T-helper 22 cell (primary cell): Measurements from ENCODE around the gene KHDRBS2.
"Not testable (repeated sequence)": the region's sequence is repeated elsewhere in the genome, so short reads cannot be mapped to it uniquely, and the experiment has no call there.

Experiments used
- DNase-seq: peaks from one replicate; pipeline ENCODE4 v3.0.0-alpha.2; 2020; ENCODE audit warnings: low read depth

Gene KHDRBS2

DNA sequence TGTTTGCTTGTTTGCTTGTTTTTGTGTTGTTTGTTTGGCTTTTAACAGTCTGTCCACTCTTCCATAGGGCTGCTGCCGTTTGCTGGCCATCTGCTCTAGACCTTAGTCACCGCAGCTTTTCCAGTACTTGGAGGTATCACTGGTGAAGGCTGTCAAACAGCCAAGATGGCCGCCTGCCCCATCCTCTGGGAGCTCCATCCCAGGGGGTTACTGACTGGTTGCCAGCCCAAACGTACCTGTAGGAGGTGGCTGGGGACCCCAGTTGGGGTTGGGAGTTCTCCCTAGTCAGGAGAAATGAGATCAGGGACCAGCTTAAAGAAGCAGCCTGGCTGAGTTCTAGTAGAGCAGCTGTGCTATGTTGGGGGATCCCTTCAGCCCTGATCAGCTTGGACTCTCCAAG is 418.4 kb downstream of the KHDRBS2 start:
- DNase-seq, result no peak

DNA sequence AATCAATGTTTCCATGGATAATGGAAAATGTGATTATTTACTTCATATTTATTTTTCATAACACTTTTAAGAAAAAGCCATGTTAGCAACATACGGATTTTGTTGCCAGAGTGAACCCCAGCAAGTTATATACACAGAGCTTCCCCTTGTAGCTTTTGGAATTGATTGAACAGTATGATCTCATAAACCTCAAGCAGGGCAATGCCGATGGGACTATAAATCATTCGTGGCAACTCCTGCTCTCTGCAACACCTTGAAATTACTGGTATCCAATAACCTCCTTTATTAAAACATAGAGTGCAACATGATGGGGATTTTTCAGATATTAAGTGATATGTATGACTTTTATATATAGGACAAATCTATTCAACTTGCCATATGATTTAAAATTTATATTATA is 428.5 kb downstream of the KHDRBS2 start:
- no peak for DNase-seq

DNA sequence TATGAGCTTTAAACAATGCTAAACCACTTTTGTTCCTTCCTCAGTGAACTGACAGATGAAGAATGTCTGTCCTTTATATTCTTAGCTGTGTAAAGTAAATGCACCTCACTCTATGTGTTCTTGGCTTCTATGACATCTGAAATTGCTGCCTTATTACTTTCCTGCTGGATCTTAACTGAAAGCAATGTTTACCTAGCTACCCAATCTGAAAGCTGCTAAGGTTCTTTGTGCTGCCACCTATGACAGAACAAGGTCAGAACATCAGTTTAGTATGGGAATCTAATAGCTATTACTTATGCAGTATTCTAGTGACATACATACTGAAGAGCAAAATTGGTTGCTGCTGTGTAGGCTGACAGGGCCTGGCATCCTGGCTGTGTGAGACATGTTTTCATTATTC is 444.1 kb downstream of the KHDRBS2 start:
- DNase-seq, result no peak

DNA sequence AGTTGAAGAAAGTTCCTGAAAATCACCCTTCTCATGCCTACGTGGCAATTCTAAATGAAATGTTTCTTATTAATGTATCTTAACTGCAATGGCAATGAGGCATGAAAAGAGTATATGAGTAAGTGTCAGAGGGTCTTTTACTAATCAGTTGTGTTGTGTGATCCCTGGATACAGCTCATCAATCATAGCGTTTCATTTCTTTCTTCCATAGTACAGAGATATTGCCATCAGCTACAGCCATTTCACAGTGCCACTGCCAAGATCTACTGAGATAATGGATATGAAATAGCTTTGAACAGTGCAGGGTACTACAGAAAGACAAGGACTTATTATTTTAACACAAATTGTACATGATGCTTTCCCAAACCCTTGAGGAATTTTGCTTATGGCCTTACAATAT is 450.8 kb downstream of the KHDRBS2 start:
- no peak for DNase-seq

DNA sequence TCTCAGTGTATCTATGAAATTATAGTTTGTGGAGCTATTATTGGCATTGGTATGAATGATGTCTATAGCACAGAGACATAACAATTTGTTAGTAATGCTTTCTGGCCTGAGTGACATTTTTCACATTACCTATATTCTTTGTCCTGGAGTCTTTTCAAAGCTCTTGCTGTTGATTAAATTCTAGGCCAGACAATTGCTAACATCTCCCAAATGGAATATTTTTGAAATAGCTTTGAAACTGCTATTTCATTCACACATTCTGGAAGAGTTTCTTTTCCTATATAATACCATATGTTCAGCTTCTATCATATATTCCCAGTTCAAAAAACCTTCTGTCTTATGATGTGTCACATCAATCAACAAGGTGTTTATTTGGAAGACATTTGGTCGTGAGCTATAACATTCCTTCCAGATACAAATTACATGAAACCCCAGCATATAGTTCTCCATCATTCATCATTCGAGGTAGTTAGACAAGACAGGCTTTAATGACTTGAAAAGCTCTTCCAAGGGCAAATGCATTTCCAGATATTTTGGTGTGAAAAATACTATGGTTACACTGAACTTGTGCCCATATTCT is 452.8 kb downstream of the KHDRBS2 start:
- no peak for DNase-seq

DNA sequence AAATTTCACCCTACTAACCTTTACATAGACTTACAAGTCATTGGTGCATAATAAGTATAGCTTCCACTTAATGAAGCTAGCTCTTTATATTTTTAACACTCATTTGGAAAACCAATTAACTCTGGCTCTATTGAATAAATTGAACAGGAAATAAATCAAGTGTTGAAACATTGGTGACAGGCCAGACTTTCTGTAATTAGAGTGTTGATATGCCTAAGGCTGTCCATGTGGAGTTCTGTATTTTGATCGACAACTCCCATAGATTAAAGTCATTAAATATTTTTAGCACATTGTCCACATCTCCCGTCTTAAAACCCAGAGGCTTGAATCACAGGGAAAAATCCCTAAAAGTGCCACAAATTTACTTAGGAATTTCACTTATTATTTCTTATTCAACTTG is 468.3 kb downstream of the KHDRBS2 start:
- no peak for DNase-seq

DNA sequence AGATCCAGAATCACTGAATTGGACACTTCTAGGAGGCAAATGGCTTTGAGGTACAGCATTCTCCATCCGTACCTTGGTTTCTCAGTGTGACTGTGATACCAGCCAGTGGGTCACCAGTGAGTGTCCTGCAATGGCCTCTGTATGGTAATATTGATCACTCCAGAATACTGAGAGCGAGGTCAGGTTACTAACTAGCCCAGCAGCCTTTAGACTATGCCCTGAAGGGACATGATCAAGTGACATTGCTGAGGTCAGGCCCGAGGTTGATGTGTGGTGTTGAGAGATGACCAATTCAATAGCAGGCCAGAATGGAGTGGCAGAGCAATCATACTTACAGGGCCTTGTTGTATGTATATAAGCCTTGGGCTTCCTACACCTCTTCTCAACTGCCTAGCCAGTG is 476.0 kb downstream of the KHDRBS2 start:
- no peak for DNase-seq

DNA sequence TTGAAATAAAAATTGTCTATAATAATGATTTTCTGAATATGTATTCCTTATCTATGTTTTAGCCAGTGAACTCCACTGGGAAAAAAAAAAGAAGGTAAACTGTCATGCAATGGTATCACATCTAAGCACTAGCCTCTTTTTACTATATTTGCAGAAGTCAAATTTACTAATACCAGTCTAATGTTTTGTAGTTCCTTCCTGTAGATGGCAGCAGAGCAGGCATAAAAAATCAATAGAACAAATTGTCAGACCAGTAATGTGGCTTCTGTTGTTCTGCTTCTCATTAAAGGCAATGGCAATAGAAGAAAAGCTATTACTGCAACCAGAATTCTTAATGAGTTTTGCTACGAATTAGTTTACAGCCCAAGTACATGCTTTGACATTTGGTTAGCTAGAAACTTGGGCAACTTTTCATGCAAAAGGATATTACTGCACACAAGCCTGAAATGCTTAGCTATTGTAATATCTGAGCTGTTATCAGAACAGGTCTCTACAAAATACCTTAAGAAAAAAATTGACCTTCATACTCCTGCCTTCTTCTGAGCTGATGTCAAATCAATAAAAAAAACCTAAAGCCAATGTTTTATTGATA is 476.9 kb downstream of the KHDRBS2 start:
- no peak for DNase-seq

DNA sequence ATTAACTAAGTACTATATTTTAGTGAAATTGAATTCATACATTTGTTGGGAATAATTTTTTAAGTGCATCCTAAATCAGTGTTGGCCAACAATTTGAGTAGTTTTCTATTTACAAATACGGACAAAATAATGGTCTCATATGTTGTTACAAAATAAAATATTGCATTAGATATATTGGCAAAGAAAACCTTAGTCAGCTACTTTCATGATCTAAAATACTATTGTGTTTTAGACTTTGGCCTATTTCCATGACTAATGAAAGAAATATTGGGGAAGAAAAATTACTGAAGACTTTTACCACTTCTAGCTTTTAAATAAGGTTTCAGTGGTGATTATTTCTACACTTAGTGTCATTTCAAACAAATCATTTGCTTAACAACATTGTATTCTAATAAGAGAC is 498.0 kb downstream of the KHDRBS2 start:
- DNase-seq, result no peak

DNA sequence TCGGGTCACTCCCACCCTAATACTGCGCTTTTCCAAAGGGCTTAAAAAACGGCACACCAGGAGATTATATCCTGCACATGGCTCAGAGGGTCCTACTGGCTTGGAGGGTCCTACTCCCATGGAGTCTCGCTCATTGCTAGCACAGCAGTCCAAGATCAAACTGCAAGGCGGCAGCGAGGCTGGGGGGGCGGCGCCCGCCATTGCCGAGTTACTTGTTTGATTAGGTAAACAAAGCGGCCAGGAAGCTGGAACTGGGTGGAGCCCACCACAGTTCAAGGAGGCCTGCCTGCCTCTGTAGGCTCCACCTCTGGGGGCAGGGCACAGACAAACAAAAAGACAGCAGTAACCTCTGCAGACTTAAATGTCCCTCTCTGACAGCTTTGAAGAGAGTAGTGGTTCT is 516.6 kb downstream of the KHDRBS2 start:
- DNase-seq, result not testable (repeated sequence)

DNA sequence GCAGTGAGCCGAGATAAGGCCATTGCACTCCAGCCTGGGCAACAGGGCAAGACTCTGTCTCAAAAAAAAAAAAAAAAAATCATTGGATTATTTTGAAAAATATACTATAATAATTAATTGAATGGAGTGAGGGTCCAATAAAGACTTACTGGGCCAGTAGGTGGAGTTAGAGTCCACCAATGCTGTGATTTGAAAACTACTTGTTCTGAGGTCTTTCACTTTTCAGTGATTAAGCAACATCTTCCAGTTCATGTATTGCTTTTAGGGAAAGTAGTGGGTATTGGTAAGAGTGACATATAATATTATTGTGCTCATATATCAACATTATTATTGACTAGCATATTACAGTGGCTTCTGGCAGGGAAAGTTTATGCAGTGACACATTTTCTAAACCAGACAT is 530.3 kb downstream of the KHDRBS2 start:
- no peak for DNase-seq

DNA sequence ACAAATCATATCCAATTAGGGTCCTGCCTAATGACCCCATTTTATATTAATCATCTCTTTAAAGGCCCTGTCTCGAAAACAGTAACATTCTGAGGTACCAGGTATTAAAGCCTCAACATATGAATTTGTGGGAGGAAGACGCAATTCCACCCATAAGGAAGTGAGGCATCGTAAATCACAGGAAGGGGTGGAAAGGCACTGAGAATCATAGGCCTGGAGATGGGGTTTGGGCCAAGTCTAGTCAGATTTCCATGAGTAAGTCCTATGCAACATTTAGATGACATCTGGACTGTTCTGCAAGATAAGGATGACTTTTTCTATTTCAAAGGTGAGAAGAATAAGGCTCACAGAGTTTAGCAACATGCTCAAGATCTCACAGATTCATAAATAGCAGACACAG is 534.0 kb downstream of the KHDRBS2 start:
- no peak for DNase-seq

DNA sequence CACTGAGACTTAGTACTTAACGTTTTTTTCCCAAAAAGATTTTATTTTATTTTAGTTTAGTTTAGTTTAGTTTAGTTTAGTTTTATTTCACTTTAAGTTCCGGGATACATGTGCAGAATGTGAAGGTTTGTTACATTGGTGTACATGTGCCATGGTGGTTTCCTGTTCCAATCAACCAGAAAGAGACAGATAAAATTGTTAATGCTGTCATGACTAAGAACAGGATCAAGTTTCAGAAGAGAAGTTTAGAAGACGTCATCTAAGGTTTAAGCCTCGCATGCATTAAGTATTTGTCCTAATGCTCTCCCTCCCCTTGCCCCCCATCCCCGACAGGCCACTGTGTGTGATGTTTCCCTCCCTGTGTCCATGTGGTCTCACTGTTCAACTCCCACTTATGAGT is 540.0 kb downstream of the KHDRBS2 start:
- DNase-seq, result no peak

DNA sequence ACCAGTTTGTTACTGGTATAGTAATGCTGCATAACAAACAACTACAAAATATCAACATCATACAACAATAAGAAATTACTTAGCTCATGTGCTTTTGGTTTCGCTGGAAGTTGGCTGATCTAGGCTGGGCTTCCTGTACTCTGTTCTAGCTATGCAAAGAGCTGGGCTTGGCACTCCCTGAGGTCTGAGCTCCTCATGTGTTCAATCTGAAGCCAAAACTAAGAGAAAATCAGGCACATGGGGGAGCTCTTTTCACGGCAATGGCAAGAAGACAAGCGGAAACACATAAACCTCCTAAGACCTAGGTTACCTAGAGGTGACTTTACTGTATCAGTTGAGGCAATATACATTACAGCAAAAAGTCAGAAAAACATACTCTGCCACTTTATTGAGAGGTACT is 574.2 kb downstream of the KHDRBS2 start:
- no peak for DNase-seq

DNA sequence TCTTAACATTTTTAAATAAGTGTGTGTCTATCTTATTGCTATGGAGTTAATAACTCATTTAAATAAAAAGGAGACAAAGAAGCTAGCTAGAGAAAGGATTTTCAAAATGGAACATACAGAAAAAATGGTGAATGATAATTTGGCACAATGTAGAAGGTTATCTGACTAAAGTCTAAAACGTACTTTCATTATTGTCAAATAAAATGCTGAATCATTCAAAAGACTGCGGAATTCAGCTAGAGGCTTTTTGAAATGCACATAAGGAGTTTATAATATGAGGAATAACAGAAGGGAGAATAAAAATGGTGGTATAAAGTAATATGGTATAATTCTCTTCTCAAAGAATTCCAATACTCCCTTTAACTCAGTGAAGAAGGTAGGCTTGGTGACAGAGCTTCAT is 597.9 kb downstream of the KHDRBS2 start:
- DNase-seq, result no peak

DNA sequence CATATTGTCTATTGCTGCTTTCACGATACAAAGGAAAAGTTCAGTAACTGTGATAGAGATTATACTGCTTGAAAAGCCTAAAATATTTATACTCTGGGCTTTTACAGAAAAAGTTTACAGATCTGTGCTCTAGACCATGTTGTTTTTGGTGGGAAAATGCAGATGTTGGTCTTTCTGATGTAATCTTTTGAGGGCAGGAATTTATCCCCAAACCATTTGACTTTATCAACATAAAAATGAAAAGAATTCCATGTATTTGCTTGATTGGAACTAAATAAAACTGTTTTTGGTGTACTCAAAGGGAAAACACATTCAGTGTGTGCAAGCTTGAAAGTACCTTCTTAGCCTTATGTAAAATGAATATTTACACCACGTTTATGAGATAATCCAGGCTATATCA is 603.5 kb downstream of the KHDRBS2 start:
- DNase-seq, result no peak

DNA sequence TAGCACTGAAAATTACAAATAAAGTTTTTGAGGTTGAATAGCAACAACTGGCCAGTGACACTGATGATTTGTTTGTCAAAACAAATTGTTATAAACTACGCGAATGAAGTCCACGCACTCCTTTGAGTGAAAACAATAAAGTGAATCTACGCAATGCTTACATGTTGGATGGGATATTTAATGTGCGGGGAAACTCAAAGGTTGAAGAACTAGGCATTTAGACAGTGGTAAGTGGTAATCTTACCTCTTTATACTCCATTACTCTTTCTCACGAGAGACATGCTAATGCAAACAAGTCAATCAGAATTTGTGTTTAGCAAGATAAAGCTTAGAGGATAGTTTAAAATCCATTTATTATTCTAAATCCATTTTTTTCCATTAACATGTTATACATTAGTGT is 606.4 kb downstream of the KHDRBS2 start:
- no peak for DNase-seq

DNA sequence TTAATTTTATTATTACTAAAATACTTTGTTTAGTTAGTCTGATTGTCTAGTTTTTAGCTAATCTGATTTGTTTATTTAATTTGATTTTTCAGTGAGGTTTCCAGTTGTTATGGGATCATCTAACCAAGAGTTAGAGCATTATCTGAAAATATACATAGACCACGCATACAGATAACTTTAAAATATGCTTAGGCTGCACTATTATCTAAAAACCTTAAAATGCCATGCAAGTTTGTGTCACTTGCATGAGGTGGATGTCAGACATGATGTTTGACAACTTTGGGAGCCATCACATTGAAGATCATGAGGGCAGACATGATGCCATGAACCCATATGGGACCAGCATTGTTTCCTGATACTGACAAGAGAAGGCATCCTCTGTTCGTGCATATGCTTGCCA is 610.3 kb downstream of the KHDRBS2 start:
- no peak for DNase-seq

DNA sequence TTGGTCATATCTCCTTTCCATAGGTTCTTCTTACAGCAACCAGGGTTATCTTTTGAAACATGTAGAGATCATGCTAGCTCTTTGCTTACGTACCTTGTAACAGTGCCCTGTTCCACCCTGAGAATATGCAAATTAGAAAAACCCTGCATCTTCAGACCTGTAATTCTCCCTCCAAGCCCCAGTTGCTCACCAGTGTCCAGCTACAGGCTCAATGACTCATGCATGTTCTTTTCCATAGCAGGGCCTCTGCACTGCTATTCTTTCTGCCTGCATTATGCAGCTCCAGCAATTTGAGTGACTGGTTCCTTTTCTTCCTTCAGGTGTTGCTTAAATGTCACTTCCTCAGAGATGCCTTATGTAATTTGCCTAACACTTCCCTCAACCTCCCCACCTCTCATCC is 636.2 kb downstream of the KHDRBS2 start:
- no peak for DNase-seq

DNA sequence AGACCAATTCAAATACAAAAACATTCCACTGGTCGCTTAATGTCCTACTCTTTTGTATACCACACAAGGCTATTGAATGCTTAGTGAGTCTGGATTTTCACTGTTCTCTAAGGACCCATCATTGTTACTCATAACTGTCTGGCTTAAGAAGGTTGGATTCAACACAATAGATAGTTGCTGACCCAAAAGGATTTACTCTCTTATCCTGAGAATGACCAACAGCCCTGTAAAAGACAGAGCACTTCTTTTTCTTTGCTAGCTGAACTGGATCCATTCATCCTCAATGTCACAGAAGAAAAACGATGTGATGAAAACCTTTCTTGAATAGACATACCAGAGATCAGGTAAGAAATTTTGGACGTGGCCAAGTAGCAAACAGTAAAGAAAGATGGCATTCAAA is 645.6 kb downstream of the KHDRBS2 start:
- no peak for DNase-seq
